NCI-H82 treated with DMSO at 0.1 percent for 48 hours (cell line): Measurements from ENCODE around the gene CACNB4.
"Not testable (repeated sequence)": the region's sequence is repeated elsewhere in the genome, so short reads cannot be mapped to it uniquely, and the experiment has no call there.

Experiments
- DNase-seq: peaks from one replicate; lab custom pipeline; 2025; ENCODE audit not compliant: unreplicated experiment; lab: John Stamatoyannopoulos, UW

CACNB4 gene

GRCh38 chr2:151828143-151828889, 270.5 kb downstream of the CACNB4 start, which contains the start of gene ARL5A:
Gene ARL5A (minus strand): TSS chr2:151828421. CDS start chr2:151828176, 245 bp downstream.
- DNase-seq, result peak; percentile 80

GRCh38 chr2:151827564-151828142, 271.2 kb downstream of the CACNB4 start:
- no peak for DNase-seq

GRCh38 chr2:151826737-151827157, 272.1 kb downstream of the CACNB4 start:
- peak; percentile 65 for DNase-seq

DNA sequence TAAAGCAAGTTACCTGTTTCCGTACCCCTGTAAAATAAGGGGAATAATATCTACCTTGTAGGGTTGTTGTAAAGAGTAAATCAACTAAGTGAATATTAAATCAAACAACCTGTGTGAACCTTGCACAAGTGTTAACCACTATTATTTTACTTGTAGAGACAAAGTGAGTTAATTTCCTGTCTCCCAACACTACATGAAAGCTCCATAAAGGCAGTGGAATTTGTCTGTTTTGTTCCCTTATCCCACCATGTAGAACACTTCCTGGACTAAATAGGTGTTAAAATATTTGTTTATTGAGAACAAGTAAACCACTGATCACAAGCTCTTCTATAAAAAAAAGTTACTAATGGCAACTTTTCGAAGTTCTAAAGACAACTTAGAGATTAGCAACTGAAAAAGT, 274.0 kb downstream of the CACNB4 start:
- no peak for DNase-seq

- no peak for DNase-seq
Observed at GRCh38 chr2:151823651-151824050, 275.2 kb downstream of the CACNB4 start.

DNA sequence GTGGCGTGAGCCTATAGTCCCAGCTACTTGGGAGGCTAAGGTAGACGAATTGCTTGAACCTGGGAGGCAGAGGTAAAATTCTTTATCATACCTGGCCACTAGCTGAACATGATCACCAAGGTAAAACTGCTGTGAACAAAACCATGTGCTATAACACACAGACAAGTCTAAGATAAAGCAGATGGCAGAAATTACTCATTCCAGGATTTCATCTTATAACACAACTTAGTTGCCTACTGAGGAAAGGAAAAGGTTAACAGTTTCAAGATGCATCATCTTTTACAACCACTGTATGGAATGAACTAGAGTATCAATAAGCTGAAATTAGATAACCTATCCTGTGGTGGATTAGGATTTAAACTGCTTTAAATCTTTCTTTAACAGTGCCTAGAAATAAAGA, 278.9 kb downstream of the CACNB4 start:
- no peak for DNase-seq

GRCh38 chr2:151817929-151818328, 280.9 kb downstream of the CACNB4 start:
- no peak for DNase-seq

DNA sequence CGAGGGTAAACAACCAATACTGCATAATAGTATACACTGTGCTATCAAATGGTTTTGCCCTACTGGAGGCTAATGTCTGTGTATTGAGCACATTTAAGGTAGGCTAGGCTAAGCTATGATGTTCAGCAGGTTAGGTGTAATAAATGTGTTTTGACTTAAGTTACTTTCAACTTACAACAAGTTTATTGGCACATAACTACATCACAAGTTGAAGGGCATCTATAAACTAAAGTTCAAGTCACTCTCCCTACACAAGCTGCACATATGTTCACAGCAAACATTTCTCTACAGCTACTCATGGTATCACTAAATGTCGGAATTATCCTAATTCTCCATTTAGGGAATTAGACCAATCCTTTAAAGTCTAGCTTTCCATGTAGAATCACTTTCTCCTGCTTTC, 282.0 kb downstream of the CACNB4 start:
- DNase-seq, result no peak

- no peak for DNase-seq
Observed at GRCh38 chr2:151815821-151816489, 282.9 kb downstream of the CACNB4 start.

DNA sequence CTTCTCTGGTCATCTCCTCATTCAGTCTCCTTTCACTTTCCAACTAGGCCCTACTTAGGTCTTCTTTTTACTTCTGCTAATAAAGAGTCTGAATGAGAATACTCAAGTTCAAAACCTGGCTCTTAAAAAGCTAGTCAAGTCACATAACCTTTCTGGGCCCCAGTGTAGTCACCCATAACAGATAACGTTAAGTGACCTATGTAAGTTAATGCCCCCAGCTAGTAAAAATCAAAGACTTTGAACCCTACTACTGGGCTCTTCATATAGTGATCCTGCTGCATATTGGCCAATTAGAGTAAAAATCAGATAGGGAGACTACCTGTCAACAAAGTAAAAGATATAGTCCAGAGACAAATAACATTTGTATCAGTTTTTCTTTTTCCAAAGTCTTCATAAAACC, 288.4 kb downstream of the CACNB4 start:
- DNase-seq, result no peak

- no peak for DNase-seq
Observed at GRCh38 chr2:151809073-151809383, 289.8 kb downstream of the CACNB4 start.

DNA sequence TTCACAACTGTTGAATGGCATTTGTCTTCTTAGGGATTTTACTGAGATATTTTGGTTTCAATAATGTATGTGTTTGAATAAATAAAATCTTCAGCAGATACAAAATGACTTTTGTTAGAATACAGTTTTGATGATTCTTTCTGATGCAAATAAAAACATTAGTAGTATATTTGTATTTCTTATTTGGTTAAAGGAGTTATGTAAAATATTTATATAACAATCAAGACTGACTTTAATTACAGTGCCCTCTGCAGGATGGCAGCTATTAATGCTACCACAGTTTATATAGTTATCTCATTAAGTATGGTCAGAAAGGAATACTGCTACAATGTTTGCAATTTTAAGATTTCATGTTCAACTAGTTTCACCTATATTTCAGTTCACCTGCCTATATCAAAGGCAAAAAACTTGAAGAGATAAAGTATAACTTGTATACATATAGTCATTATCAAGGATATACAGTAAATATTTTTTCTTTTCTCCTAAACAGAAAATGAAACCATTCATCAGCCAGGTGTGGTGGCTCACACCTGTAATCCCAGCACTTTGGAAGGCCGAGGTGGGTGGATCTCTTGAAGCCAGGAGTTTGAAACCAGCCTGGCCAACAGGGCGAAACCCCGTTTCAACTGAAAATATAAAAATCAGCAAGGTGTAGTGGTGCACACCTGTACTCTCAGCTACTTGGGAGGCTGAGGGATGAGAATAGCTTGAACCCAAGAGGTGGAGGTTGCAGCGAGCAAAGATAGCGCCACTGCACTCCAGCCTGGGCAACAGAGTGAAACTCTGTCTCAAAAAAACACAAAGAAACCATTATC, 290.4 kb downstream of the CACNB4 start:
- no peak for DNase-seq

DNA sequence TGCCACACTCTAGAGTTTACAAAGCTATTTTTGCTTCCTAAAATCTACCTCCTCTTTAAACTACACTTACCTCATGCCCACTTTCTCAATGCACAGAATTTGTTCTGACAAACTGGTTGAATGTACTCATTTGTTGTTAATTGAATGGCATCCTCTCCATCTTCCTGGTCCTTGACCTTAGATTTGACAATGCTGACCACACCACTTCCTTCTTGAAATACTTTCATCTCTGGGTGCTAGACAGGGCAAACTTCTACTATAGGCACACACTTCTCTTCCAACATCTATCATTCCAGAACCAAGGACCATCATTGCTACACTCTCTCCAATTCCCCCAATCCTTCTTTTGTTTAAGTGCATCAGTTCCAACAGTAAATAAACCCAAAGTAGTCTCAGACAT, 292.9 kb downstream of the CACNB4 start:
- DNase-seq, result no peak

DNA sequence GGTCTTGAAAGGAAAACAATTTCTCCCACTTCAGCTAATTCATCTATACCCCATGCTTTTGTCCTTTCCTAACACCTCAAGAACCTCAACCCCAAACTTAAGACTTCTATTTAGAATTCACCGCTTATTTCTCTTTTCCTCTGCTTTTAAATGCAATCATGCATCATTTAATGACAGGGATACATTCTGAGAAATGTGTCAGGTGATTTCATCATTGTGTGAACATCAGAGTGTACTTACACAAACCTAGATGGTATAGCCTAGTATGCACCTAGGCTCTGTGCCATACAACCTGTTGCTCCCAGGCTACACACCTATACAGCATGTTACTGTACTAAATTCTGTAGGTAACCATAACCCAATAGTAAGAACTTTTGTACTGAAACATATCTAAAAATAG, 293.5 kb downstream of the CACNB4 start:
- DNase-seq, result no peak

- DNase-seq, result no peak
Observed at GRCh38 chr2:151803811-151804210, 295.0 kb downstream of the CACNB4 start.

GRCh38 chr2:151802315-151802714, 296.5 kb downstream of the CACNB4 start:
- no peak for DNase-seq

DNA sequence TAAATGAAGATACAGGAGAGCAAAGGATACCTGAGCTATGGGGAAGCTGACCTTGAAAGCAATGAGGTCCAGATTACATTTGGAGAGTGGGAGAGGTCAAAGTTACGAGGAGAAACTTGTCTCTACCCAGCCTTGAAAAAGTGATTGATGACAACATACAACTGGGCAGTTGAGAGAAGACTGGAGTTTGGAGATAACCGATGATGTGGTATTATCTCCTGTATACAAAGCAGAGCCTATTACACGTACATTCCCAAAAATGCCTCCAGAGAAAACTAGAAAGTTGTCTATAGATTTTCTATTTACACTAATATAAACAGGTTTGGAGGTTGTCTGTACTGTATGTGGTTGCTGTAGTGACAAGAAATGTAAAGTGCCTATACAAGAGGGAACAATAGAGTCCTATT, 299.0 kb downstream of the CACNB4 start:
- no peak for DNase-seq

DNA sequence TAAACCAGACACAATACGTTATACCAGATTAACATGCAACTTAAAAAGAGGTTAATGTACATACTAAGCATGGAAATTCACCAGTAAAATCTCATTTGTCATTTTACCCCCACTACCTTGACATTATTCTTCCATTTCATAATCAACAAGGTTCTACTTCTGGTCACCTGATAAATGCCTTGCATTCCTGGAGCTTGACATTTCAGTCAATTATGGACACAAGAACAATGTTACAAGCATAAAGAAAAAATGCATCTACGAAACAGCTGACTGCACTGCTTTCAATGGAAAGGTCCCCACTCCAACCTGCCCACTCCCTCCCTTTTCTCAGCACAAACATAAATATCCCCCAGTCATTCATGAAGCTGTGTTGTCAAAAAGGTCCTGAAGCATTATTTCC, 302.1 kb downstream of the CACNB4 start:
- DNase-seq, result no peak

GRCh38 chr2:151795646-151796240, 303.1 kb downstream of the CACNB4 start:
- no peak for DNase-seq

DNA sequence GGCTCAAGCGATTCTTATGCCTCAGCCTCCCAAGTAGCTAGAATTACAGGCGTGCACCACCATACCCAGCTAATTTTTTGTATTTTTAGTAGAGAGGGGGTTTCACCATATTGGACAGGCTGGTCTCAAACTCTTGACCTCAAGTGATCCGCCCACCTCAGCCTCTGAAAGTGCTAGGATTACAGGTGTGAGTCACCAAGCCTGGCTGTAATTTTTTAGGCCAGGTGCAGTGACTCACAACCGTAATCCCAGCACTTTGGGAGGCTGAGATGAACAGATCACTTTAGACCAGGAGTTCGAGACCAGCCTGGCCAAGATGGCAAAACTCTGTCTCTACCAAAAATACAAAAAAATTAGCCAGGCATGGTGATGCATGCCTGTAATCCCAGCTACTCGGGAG, 304.4 kb downstream of the CACNB4 start:
- not testable (repeated sequence) for DNase-seq

- no peak for DNase-seq
Observed at GRCh38 chr2:151793123-151793522, 305.7 kb downstream of the CACNB4 start.
